ENCODE measurements around the gene AOPEP.

DNA sequence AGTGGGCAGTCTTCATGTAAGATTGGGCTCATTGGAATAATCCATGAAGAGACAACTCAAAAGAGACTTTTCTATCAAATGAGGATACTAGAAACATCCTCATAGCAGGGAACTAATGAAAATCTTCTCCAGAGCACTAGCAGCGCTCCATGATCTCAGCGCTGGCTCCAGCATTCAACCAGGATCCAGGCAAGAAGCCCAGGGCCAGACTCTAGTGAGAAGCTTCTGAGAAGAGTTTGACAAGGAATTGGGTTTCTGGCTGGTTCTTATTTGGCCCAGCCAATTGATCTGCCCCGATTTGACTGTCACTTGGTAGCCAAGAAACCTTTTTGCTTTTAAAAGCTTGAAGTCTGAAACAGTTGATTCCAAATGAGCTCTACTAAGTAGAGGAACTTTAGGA is 60.1 kb downstream of the AOPEP start:
- TF ChIP-seq, protein P1, sequence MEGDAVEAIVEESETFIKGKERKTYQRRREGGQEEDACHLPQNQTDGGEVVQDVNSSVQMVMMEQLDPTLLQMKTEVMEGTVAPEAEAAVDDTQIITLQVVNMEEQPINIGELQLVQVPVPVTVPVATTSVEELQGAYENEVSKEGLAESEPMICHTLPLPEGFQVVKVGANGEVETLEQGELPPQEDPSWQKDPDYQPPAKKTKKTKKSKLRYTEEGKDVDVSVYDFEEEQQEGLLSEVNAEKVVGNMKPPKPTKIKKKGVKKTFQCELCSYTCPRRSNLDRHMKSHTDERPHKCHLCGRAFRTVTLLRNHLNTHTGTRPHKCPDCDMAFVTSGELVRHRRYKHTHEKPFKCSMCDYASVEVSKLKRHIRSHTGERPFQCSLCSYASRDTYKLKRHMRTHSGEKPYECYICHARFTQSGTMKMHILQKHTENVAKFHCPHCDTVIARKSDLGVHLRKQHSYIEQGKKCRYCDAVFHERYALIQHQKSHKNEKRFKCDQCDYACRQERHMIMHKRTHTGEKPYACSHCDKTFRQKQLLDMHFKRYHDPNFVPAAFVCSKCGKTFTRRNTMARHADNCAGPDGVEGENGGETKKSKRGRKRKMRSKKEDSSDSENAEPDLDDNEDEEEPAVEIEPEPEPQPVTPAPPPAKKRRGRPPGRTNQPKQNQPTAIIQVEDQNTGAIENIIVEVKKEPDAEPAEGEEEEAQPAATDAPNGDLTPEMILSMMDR (IDR thresholded peaks at IDR 0.05; ENCODE audit: poor library complexity, severe bottlenecking) = no peak
- TF ChIP-seq, protein P2, sequence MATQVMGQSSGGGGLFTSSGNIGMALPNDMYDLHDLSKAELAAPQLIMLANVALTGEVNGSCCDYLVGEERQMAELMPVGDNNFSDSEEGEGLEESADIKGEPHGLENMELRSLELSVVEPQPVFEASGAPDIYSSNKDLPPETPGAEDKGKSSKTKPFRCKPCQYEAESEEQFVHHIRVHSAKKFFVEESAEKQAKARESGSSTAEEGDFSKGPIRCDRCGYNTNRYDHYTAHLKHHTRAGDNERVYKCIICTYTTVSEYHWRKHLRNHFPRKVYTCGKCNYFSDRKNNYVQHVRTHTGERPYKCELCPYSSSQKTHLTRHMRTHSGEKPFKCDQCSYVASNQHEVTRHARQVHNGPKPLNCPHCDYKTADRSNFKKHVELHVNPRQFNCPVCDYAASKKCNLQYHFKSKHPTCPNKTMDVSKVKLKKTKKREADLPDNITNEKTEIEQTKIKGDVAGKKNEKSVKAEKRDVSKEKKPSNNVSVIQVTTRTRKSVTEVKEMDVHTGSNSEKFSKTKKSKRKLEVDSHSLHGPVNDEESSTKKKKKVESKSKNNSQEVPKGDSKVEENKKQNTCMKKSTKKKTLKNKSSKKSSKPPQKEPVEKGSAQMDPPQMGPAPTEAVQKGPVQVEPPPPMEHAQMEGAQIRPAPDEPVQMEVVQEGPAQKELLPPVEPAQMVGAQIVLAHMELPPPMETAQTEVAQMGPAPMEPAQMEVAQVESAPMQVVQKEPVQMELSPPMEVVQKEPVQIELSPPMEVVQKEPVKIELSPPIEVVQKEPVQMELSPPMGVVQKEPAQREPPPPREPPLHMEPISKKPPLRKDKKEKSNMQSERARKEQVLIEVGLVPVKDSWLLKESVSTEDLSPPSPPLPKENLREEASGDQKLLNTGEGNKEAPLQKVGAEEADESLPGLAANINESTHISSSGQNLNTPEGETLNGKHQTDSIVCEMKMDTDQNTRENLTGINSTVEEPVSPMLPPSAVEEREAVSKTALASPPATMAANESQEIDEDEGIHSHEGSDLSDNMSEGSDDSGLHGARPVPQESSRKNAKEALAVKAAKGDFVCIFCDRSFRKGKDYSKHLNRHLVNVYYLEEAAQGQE (IDR thresholded peaks at IDR 0.05; ENCODE audit: borderline replicate concordance) = no peak
